ENCODE results near the gene HBG2.

HBG2 gene

GRCh38 chr11:5293028-5293427 lies 38.4 kb upstream of the HBG2 start:
- no peak overlapping the region for H3K4me3 ChIP-seq (replicated peaks; ENCODE audit: low read depth, low read length)
- no peak for DNase-seq (ENCODE audit: extremely low read depth, low read depth)
- no peak for TF ChIP-seq CTCF (IDR thresholded peaks at IDR 0.05; ENCODE audit: low read depth, low read length, missing control alignments)

DNA sequence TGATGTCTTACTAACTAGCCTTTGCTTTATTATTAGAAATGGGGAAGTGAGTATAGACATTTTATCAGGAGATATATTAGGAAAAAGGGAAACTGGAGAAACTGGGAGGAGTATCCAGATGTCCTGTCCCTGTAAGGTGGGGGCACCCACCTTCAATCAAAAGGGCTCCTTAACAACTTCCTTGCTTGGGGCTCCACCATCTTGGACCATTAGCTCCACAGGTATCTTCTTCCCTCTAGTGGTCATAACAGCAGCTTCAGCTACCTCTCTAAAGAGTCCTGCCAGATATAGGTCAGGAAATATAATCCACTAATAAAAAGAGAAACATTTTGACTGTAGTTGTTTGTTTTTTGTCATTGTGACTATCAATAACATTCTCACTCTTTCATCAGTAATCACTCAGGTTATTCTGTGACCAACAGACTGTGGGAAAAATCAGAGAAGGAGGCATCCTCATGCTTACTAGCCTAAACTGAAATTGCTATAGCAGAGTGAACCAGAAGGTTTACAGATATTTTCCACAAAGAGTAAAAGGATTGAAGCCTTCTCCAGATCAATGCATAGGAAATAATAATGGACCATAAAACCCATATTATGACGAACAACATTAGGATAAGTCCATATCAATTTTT lies 36.7 kb upstream of the HBG2 start:
- peak; percentile 79 for TF ChIP-seq CTCF (IDR thresholded peaks at IDR 0.05; ENCODE audit: low read depth, low read length, missing control alignments)
- H3K4me3 ChIP-seq (replicated peaks; ENCODE audit: low read depth, low read length), result no peak overlapping the region
- peak; percentile 20 for DNase-seq (ENCODE audit: extremely low read depth, low read depth)

DNA sequence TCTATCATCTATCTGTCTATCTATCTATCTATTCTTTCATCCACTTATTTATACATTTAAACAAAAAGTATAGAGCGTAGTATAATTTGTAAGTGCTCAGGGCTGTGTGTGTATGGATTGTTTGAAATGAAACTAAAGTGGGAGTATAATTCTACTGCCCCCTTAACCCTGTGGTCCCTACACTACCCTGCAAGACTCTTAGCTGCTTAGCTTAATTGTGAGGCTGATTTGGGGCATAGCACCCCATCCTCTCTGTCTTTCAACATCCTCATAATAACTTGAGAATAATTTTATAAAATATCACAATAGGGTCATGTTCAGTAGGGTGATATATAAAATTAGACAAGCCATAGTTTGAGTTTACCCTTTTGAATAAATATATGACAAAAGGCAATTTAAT lies 35.5 kb upstream of the HBG2 start:
- no peak overlapping the region for H3K4me3 ChIP-seq (replicated peaks; ENCODE audit: low read depth, low read length)
- no peak for DNase-seq (ENCODE audit: extremely low read depth, low read depth)
- no peak for TF ChIP-seq CTCF (IDR thresholded peaks at IDR 0.05; ENCODE audit: low read depth, low read length, missing control alignments)

DNA sequence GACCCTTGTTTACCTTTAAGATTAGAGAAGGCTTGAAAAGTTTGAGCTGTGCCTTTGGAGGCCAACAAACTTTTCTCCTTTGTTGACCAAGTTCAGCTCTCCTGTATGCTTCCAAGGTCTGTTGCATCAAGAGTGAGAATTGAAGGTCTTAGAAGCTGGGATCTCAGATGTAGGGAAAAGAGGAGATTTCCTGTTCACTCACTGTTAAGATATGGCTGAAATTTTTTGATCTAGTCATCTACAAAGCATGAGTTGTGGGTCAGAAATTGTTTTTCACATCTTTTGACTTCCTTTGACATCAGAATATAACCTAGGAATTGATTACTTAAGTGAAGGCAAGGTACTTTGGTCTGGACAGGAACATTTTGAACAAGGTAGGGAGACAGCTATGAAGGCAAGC lies 35.1 kb upstream of the HBG2 start:
- DNase-seq (ENCODE audit: extremely low read depth, low read depth), result no peak
- H3K4me3 ChIP-seq (replicated peaks; ENCODE audit: low read depth, low read length), result no peak overlapping the region
- no peak for TF ChIP-seq CTCF (IDR thresholded peaks at IDR 0.05; ENCODE audit: low read depth, low read length, missing control alignments)

DNA sequence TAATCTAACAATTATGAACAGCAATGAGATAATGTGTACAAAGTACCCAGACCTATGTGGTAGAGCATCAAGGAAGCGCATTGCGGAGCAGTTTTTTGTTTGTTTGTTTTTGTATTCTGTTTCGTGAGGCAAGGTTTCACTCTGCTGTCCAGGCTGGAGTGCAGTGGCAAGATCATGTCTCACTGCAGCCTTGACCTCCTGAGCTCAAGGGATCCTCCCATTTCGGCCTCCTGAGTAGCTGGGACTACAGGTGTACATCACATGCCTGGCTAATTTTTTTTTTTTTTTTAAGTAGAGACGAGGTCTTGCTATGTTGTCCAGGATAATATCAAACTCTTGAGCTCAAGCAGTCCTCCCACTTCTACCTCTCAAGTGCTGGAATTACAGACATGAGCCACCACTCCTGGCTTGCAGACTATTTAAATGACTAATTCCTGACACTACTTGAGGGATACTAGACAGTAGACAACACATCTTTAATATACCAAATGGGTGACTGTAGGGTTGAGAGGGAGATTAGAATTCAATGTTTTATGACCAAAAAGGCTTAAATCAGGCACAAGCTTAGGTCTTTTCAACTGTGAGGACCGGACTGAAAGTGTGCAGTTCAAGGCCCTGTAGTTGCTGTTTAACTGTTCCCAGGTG lies 34.4 kb upstream of the HBG2 start:
- DNase-seq (ENCODE audit: extremely low read depth, low read depth), result no peak
- H3K4me3 ChIP-seq (replicated peaks; ENCODE audit: low read depth, low read length), result no peak overlapping the region
- TF ChIP-seq CTCF (IDR thresholded peaks at IDR 0.05; ENCODE audit: low read depth, low read length, missing control alignments), result no peak

- no peak overlapping the region for H3K4me3 ChIP-seq (replicated peaks; ENCODE audit: low read depth, low read length)
- DNase-seq (ENCODE audit: extremely low read depth, low read depth), result no peak
- no peak for TF ChIP-seq CTCF (IDR thresholded peaks at IDR 0.05; ENCODE audit: low read depth, low read length, missing control alignments)
Measured at GRCh38 chr11:5288108-5288905, 33.7 kb upstream of the HBG2 start.

Measured in HFF-Myc (cell line).